Fibroblast of lung (primary cell): ENCODE data around the gene POLR3H. TPM values are rescaled to one million over a fixed set of nuclear protein-coding genes. Genes with fewer than 3 reads are reported as not detected.
"Not testable (repeated sequence)": the region's sequence is repeated elsewhere in the genome, so short reads cannot be mapped to it uniquely, and the experiment has no call there.

Experiments
- DNase-seq, 2 donors: peaks; one replicate each; pipeline versions ENCODE4 v3.0.0 to v3.0.0-alpha.2; 2010; ENCODE audit warnings: low read depth in 2 of 2
- H2AFZ ChIP-seq: 2 replicates; pipeline ENCODE4 v1.5.1; 2012; ENCODE audit warnings: low read length, control low read depth, inconsistent platforms
- H3K27ac ChIP-seq: 2 replicates; pipeline ENCODE4 v1.5.1; 2011; ENCODE audit warnings: low read length, control low read depth; ENCODE audit not compliant: insufficient read depth
- H3K27me3 ChIP-seq: 2 replicates; pipeline ENCODE4 v1.5.1; 2011; ENCODE audit warnings: mild to moderate bottlenecking, low read length; ENCODE audit not compliant: control insufficient read depth, insufficient read depth
- H3K36me3 ChIP-seq: 2 replicates; pipeline ENCODE4 v1.5.1; 2011; ENCODE audit warnings: low read length; ENCODE audit not compliant: control insufficient read depth, insufficient read depth
- H3K4me1 ChIP-seq: 2 replicates; pipeline ENCODE4 v1.5.1; 2011; ENCODE audit warnings: low read length; ENCODE audit not compliant: control insufficient read depth, insufficient read depth; ENCODE audit errors: extremely low read depth
- H3K4me2 ChIP-seq: 2 replicates; pipeline ENCODE4 v1.5.1; 2011; ENCODE audit warnings: low read length, control low read depth; ENCODE audit not compliant: insufficient read depth; ENCODE audit errors: extremely low read depth
- H3K4me3 ChIP-seq, 4 experiments: fragments of 200-600 bp in 1 of 4; sonication (generic) in 1 of 4; replicated peaks in 1 of 4; 2 replicates each; pipeline ENCODE4 v1.5.1; 2011 to 2016; ENCODE audit warnings: low read length in 4 of 4, low read depth in 3 of 4, mild to moderate bottlenecking in 3 of 4, control low read depth in 2 of 4, inconsistent platforms in 1 of 4, mixed read lengths in 1 of 4; ENCODE audit not compliant: insufficient read depth in 1 of 4; ENCODE audit errors: control extremely low read depth in 1 of 4
- H3K79me2 ChIP-seq: 2 replicates; pipeline ENCODE4 v1.5.1; 2012; ENCODE audit warnings: mild to moderate bottlenecking, low read length, inconsistent platforms; ENCODE audit not compliant: control insufficient read depth, insufficient read depth
- H3K9ac ChIP-seq: 2 replicates; pipeline ENCODE4 v1.5.1; 2011; ENCODE audit warnings: mild to moderate bottlenecking, low read length, control low read depth; ENCODE audit not compliant: insufficient read depth
- H3K9me3 ChIP-seq: 2 replicates; pipeline ENCODE4 v1.5.1; 2012; ENCODE audit warnings: low read depth, low read length; ENCODE audit not compliant: control insufficient read depth, insufficient read depth
- H4K20me1 ChIP-seq: 2 replicates; pipeline ENCODE4 v1.5.1; 2011; ENCODE audit warnings: low read length; ENCODE audit not compliant: control insufficient read depth, insufficient read depth; ENCODE audit errors: extremely low read depth
- EZH2 ChIP-seq: IDR thresholded peaks from 2 replicates; pipeline ENCODE4 v1.5.1; 2012; ENCODE audit warnings: low read length, control low read depth, mild to moderate bottlenecking; ENCODE audit errors: missing control alignments
- polyA plus RNA-seq, 2 donors: library from polyadenylated mRNA; depleted of rRNA in 1 of 2; stranded (reverse) in 1 of 2; unstranded in 1 of 2; fragments of >200 nt; gene quantifications; 2 replicates each; pipeline ENCODE4 v1.2.1, GENCODE V29; 2011 to 2012; ENCODE audit warnings: missing spikeins in 1 of 2
- total RNA-seq: library from RNA; depleted of rRNA; stranded (reverse); fragments of >200 nt; gene quantifications from 2 replicates; pipeline ENCODE4 v1.2.1, GENCODE V29; 2014
- TF ChIP-seq, protein P1 (sequence below), 2 donors: IDR thresholded peaks in 1 of 2; conservative IDR thresholded peaks in 1 of 2; 1 replicate in 1 of 2; 2 replicates in 1 of 2; pipeline ENCODE4 v1.5.1; 2011 to 2012; ENCODE audit warnings: low read length in 2 of 2, control low read depth in 1 of 2, inconsistent platforms in 1 of 2, low read depth in 1 of 2, mild to moderate bottlenecking in 1 of 2

POLR3H gene
- total and polyA plus RNA-seq, 2 donors (not counting 1 experiment from before 2014, with no cell fraction given): 19.7 to 42.6 TPM

GRCh38 chr22:41561335-41561734 is 17.1 kb upstream of the POLR3H start:
- H3K27ac ChIP-seq: no peak overlapping the region
- H3K79me2 ChIP-seq: no peaks in the 10 kb centered on the region
- no peak overlapping the region for H2AFZ ChIP-seq

GRCh38 chr22:41560095-41560471 is 15.8 kb upstream of the POLR3H start:
- Histone ChIP-seq H3K4me1 (peaks cover 34% of the 10 kb centered on the region), H4K20me1 (no peaks in the 10 kb centered on the region), H3K27me3 (no peaks in the 10 kb centered on the region), H3K79me2 (no peaks in the 10 kb centered on the region), H3K36me3 (no peaks in the 10 kb centered on the region), H3K9ac (no peak overlapping the region), H3K9me3 (no peaks in the 10 kb centered on the region), H3K4me3 (peak overlapping the region in 2 of 4 experiments; percentile 62 to 78), H2AFZ (no peak overlapping the region), H3K4me2 (peak overlapping the region; percentile 4), H3K27ac (no peak overlapping the region)
- DNase-seq: no peak
- no peak for TF ChIP-seq EZH2
- TF ChIP-seq, protein P1, sequence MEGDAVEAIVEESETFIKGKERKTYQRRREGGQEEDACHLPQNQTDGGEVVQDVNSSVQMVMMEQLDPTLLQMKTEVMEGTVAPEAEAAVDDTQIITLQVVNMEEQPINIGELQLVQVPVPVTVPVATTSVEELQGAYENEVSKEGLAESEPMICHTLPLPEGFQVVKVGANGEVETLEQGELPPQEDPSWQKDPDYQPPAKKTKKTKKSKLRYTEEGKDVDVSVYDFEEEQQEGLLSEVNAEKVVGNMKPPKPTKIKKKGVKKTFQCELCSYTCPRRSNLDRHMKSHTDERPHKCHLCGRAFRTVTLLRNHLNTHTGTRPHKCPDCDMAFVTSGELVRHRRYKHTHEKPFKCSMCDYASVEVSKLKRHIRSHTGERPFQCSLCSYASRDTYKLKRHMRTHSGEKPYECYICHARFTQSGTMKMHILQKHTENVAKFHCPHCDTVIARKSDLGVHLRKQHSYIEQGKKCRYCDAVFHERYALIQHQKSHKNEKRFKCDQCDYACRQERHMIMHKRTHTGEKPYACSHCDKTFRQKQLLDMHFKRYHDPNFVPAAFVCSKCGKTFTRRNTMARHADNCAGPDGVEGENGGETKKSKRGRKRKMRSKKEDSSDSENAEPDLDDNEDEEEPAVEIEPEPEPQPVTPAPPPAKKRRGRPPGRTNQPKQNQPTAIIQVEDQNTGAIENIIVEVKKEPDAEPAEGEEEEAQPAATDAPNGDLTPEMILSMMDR (conservative IDR thresholded peaks at IDR 0.05 in 1 of 2, IDR thresholded peaks at IDR 0.05 in 1 of 2; ENCODE audit: low read depth in 1 of 2, low read length in 2 of 2): no peak

More at GRCh38 chr22:41561335-41561734, 17.1 kb upstream of the POLR3H start:
- H4K20me1 ChIP-seq: no peaks in the 10 kb centered on the region
- H3K9ac ChIP-seq: no peak overlapping the region
- peak overlapping the region; percentile 26 to 78 (median 58) for H3K4me3 ChIP-seq
- peak in 1 of 2 donors; percentile 41 for DNase-seq
- peak overlapping the region; percentile 49 for H3K4me2 ChIP-seq
- no peaks in the 10 kb centered on the region for H3K36me3 ChIP-seq
- H3K9me3 ChIP-seq: no peaks in the 10 kb centered on the region
- no peaks in the 10 kb centered on the region for H3K27me3 ChIP-seq
- H3K4me1 ChIP-seq: peaks cover 26% of the 10 kb centered on the region
- TF ChIP-seq EZH2: no peak
- TF ChIP-seq, protein P1 (conservative IDR thresholded peaks at IDR 0.05 in 1 of 2, IDR thresholded peaks at IDR 0.05 in 1 of 2; ENCODE audit: low read depth in 1 of 2, low read length in 2 of 2): no peak

DNA sequence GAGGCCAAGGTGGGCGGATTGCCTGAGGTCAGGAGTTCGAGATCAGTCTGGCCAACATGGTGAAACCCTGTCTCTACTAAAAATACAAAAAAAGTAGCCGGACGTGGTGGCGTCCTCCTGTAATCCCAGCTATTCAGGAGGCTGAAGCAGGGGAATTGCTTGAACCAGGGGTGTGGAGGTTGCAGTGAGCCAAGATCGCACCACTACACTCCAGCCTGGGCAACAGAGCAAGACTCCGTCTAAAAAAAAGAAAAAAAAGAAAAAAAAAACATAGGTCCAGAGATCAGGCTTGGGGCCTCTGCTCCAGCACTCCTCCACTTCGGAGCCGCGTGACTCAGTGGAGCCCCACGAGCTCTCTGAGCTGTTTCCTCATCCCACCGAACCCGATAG is 14.0 kb upstream of the POLR3H start:
- not testable (repeated sequence) for DNase-seq, H4K20me1 ChIP-seq, H3K36me3 ChIP-seq, H3K27ac ChIP-seq, H3K4me2 ChIP-seq, H3K4me3 ChIP-seq, H3K27me3 ChIP-seq, H3K9ac ChIP-seq, H3K9me3 ChIP-seq, H3K79me2 ChIP-seq, H2AFZ ChIP-seq
- peaks cover 29% of the 10 kb centered on the region for H3K4me1 ChIP-seq
